Naive B cell (primary cell): ENCODE measurements around the gene FTCDNL1. TPM values are rescaled to one million over a fixed set of nuclear protein-coding genes. Genes with fewer than 3 reads are reported as not detected.

Experiments
- ATAC-seq, 2 donors: fragments of 150-1000 bp; cut with Tn5 transposase; 2 replicates each; pipeline ENCODE4 v1.10.0; 2021; ENCODE audit warnings: low read depth in 2 of 2, mild to moderate bottlenecking in 2 of 2, moderate library complexity in 2 of 2
- DNase-seq: peaks from one replicate; pipeline ENCODE4 v3.0.0; 2022
- H3K27ac Mint-ChIP-seq, 6 donors: one replicate each; pipeline ENCODE4 v1.8.0; 2020 to 2022; ENCODE audit warnings: mild to moderate bottlenecking in 6 of 6, mixed read lengths in 6 of 6, moderate library complexity in 5 of 6, inconsistent platforms in 2 of 6
- H3K27me3 Mint-ChIP-seq, 3 donors: one replicate each; pipeline ENCODE4 v1.8.0; 2021 to 2022; ENCODE audit warnings: mixed read lengths in 3 of 3, mild to moderate bottlenecking in 1 of 3
- H3K36me3 Mint-ChIP-seq, 2 donors: one replicate each; pipeline ENCODE4 v1.8.0; 2020 to 2022; ENCODE audit warnings: mixed read lengths in 2 of 2, inconsistent platforms in 1 of 2, mild to moderate bottlenecking in 1 of 2
- H3K4me1 Mint-ChIP-seq, 3 donors: one replicate each; pipeline ENCODE4 v1.8.0; 2020 to 2022; ENCODE audit warnings: mixed read lengths in 3 of 3, inconsistent platforms in 1 of 3, mild to moderate bottlenecking in 1 of 3, moderate library complexity in 1 of 3
- H3K4me3 Mint-ChIP-seq, 8 donors: one replicate each; pipeline ENCODE4 v1.8.0; 2020 to 2022; ENCODE audit warnings: mild to moderate bottlenecking in 8 of 8, mixed read lengths in 8 of 8, moderate library complexity in 8 of 8, inconsistent platforms in 2 of 8
- H3K9me3 Mint-ChIP-seq, 7 donors: one replicate each; pipeline ENCODE4 v1.8.0; 2020 to 2022; ENCODE audit warnings: mixed read lengths in 7 of 7, mild to moderate bottlenecking in 5 of 7, inconsistent platforms in 2 of 7, moderate library complexity in 1 of 7
- polyA plus RNA-seq, 6 donors: library from polyadenylated mRNA; unstranded; fragments of 300-500 nt; fragmentation: Illumina TruSeq; gene quantifications; one replicate each; pipeline ENCODE4 v1.2.3, GENCODE V29; 2021; ENCODE audit warnings: low read depth in 6 of 6

FTCDNL1 gene
- polyA plus RNA-seq, 6 donors from 2014 or later: 0.84 to 2.8 (median 1.5) TPM

DNA sequence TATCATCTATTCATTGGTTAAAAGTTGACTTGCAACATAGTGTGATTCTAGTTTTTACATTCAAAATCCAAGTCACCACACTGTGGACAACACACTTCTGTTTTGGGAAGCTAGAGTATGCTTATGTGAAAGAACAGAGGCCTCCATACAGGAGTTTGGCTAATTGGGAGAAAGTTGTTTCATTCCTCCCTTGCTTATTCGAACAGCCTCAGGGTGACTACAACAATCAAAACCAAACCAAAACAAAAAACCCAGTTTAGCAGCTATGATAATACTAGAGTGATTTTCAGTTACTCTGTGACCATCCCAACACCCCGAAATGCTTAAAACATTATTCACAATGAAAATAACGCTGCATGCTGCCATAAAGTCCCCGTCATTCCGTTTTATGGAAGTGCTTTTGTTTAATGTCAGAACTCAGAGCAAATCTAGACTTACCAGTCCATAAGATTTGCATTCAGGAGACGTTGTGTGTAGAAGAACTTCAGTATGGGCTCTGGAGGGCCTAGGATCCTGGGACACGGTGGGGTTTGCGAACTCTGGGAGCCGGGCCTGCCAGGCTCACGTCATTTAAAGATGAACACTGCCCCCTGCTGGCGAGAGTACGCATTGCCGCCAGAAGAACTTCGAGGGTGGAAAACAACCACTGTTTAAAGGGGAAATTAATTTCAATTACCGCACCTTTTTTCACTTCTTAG lies 111.4 kb downstream of the FTCDNL1 start:
- Mint-ChIP-seq H3K4me1 (peaks cover 0 to 5% (median 4%) of the 10 kb centered on the region in 3 donors), H3K36me3 (no peaks in the 10 kb centered on the region), H3K27me3 (peaks cover 34 to 40% (median 35%) of the 10 kb centered on the region in 3 donors), H3K4me3 (peak overlapping the region in 1 of 8 donors; percentile 12), H3K9me3 (peaks cover 0 to 1% (median 0%) of the 10 kb centered on the region in 7 donors), H3K27ac (peak overlapping the region in 1 of 6 donors; percentile 5)
- DNase-seq: peak; percentile 6
- ATAC-seq: no peak

GRCh38 chr2:199738727-199739412 lies 112.1 kb downstream of the FTCDNL1 start:
- Mint-ChIP-seq H3K4me1 (peaks cover 0 to 5% (median 4%) of the 10 kb centered on the region in 3 donors), H3K27me3 (peaks cover 34 to 40% (median 35%) of the 10 kb centered on the region in 3 donors), H3K27ac (no peak overlapping the region), H3K4me3 (no peak overlapping the region), H3K36me3 (no peaks in the 10 kb centered on the region), H3K9me3 (peaks cover 0 to 1% (median 0%) of the 10 kb centered on the region in 7 donors)
- DNase-seq (no peak), ATAC-seq (no peak)

DNA sequence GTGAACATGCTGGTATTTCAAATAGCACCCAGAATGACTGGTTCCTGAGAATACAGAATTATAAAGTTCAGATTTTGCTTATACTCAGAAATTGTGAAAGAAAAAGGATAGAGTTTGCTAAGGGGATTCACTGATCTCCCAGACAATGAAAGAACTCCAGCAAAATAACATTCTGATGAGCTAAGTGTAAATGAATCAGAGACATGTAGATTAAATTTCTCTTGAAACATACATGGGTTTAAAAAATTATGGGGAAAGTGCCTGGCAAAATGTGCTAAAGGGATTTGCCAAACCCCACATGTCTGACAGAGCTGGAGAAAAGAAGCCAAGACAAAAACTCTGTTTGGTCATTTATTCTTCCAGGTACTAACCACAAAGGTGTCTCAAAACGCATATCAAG lies 116.3 kb downstream of the FTCDNL1 start:
- Mint-ChIP-seq H3K9me3 (peaks cover 0 to 1% (median 0%) of the 10 kb centered on the region in 7 donors), H3K4me1 (peaks cover 0 to 1% (median under 1%) of the 10 kb centered on the region in 3 donors), H3K4me3 (no peak overlapping the region), H3K27me3 (peaks cover 26 to 50% (median 34%) of the 10 kb centered on the region in 3 donors), H3K27ac (no peak overlapping the region), H3K36me3 (no peaks in the 10 kb centered on the region)
- no peak for DNase-seq
- no peak for ATAC-seq

- H3K4me1 Mint-ChIP-seq: no peaks in the 10 kb centered on the region
- no peak overlapping the region for H3K27ac Mint-ChIP-seq
- DNase-seq: no peak
- no peaks in the 10 kb centered on the region for H3K36me3 Mint-ChIP-seq
- peaks cover 25 to 49% (median 28%) of the 10 kb centered on the region in 3 donors for H3K27me3 Mint-ChIP-seq
- no peaks in the 10 kb centered on the region for H3K9me3 Mint-ChIP-seq
- ATAC-seq: no peak
- no peak overlapping the region for H3K4me3 Mint-ChIP-seq
Observed at GRCh38 chr2:199734011-199734410, 117.0 kb downstream of the FTCDNL1 start.

DNA sequence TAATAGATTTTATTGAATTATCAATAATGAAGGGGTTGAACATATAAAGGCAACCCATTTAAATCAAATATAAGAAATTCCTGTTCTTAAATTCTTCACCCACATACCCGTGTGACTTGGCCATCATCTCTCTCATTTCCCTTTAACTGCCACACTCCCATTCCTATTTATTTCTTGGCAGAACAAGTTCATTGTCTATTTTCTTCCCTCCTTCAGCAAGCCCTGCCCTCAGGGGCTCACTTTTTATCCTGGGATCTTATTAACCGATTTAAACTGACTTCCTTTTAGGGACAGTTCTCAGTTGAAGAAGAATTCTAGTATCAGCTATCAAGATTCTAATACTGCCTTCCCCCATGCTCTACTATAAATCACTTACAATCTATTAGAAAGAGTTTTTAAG lies 123.2 kb downstream of the FTCDNL1 start:
- Mint-ChIP-seq H3K36me3 (no peaks in the 10 kb centered on the region), H3K4me3 (no peak overlapping the region), H3K27me3 (peaks cover 37 to 57% (median 37%) of the 10 kb centered on the region in 3 donors), H3K4me1 (no peaks in the 10 kb centered on the region), H3K27ac (no peak overlapping the region), H3K9me3 (peaks cover 0 to 10% (median 0%) of the 10 kb centered on the region in 7 donors)
- DNase-seq: no peak
- no peak for ATAC-seq

DNA sequence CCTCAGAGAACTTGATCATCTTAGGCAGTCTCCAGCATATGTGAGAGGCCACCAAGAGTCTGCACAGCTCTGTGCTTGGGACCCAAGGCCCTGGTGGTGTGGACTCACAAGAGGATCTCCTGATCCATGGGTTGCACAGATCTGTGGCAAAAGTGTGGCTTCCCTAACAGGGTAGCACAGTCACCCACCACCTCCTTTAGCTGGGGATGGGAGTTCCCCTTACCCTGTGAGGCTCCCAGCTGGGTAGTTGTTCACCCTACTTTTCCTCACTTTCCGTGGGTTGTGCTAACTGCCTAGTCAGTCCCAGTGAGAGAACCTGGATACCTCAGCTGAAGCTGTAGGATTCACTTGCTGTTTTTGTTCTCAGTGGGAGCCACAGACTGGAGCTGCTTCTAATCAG lies 123.7 kb downstream of the FTCDNL1 start:
- H3K27me3 Mint-ChIP-seq: peaks cover 37 to 61% (median 38%) of the 10 kb centered on the region in 3 donors
- no peak for ATAC-seq
- DNase-seq: no peak
- H3K36me3 Mint-ChIP-seq: no peaks in the 10 kb centered on the region
- peaks cover 0 to 11% (median 2%) of the 10 kb centered on the region in 7 donors for H3K9me3 Mint-ChIP-seq
- no peaks in the 10 kb centered on the region for H3K4me1 Mint-ChIP-seq
- no peak overlapping the region for H3K27ac Mint-ChIP-seq
- no peak overlapping the region for H3K4me3 Mint-ChIP-seq

GRCh38 chr2:199718074-199718473 lies 132.9 kb downstream of the FTCDNL1 start:
- Mint-ChIP-seq H3K27me3 (peaks cover 8 to 10% (median 9%) of the 10 kb centered on the region in 3 donors), H3K4me1 (no peaks in the 10 kb centered on the region), H3K4me3 (no peak overlapping the region), H3K9me3 (peaks cover 0 to 14% (median 4%) of the 10 kb centered on the region in 7 donors), H3K36me3 (no peaks in the 10 kb centered on the region), H3K27ac (no peak overlapping the region)
- no peak for ATAC-seq
- DNase-seq: no peak

DNA sequence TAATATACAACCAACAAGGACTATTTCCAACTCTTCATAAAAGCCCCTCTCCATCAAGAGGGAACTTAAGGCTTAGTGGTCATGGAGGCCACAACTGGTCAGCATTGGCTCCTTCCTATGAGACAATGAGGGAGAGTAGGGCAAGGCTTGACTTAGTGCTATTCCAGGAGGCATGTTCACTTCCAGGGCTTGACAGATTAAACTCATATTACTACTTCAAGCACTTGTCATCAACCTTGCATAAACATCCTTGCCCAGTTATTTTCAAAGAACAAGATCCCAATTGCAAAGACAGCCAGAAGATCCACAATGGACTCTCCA lies 133.4 kb downstream of the FTCDNL1 start:
- peaks cover 0 to 9% (median 3%) of the 10 kb centered on the region in 7 donors for H3K9me3 Mint-ChIP-seq
- H3K27me3 Mint-ChIP-seq: peaks cover 6 to 10% (median 8%) of the 10 kb centered on the region in 3 donors
- H3K4me1 Mint-ChIP-seq: no peaks in the 10 kb centered on the region
- ATAC-seq (no peak), DNase-seq (no peak)
- no peak overlapping the region for H3K4me3 Mint-ChIP-seq
- no peak overlapping the region for H3K27ac Mint-ChIP-seq
- H3K36me3 Mint-ChIP-seq: no peaks in the 10 kb centered on the region

DNA sequence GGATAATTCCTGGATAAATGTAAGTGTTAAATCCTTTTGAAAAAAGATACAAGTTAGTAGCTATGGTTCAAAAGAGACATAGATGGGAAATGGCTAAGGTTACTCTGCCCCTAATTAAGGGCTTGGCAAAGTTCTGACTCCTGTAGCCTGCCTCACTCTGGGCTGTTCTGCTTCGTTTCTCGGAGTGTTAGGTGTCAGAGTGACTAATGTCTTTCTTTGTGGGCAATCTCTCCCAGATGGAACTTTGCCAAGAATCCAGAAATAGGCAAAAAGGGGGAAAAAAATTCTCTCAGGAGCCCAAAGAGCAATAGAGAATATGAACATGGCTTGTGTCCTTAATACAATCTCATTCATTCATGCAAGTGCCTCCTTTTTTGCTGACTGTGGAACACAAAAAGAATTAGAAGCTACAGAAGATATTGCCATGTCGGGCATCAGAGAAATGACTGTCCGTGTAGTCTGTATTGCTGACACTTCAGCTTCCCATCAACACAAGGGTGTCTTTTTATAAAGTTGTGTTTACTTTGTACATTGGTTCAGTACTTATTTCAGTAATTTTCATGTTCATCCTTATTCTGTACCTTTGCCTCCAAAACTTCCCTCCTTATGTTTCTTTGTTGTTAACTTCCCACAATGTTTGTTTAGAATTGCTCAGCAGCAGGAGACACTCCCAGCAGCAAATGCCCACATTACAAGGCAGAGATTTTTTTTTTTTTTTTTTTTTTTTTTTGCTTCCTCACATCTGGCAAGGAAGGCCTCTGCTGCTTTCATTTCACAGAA lies 134.0 kb downstream of the FTCDNL1 start:
- no peaks in the 10 kb centered on the region for H3K4me1 Mint-ChIP-seq
- DNase-seq (no peak), ATAC-seq (no peak)
- no peak overlapping the region for H3K4me3 Mint-ChIP-seq
- no peak overlapping the region for H3K27ac Mint-ChIP-seq
- H3K9me3 Mint-ChIP-seq: peaks cover 0 to 6% (median 3%) of the 10 kb centered on the region in 7 donors
- no peaks in the 10 kb centered on the region for H3K36me3 Mint-ChIP-seq
- peaks cover 5 to 10% (median 7%) of the 10 kb centered on the region in 3 donors for H3K27me3 Mint-ChIP-seq

DNA sequence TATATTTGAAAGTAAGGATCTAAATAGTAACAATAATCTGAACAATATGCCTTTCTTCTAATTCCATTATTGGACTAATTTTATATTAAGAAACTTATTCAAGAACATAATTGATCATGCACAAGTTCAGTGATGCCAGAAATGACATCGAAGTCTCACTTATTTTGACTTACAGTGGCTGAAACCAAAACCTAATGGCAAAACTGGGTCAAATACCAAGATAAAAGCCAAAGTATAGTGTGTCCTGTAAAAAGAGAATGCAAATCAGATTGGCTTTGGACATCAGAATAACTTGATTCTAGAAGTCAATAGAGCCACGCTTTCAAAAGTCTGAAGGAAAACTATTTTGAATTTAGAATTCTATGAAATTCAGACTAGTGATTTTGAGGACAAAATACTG lies 137.2 kb downstream of the FTCDNL1 start:
- ATAC-seq (no peak), DNase-seq (no peak)
- H3K27ac Mint-ChIP-seq: no peak overlapping the region
- H3K4me3 Mint-ChIP-seq: no peak overlapping the region
- peaks cover 3 to 16% (median 6%) of the 10 kb centered on the region in 3 donors for H3K27me3 Mint-ChIP-seq
- H3K9me3 Mint-ChIP-seq: peaks cover 0 to 6% (median under 1%) of the 10 kb centered on the region in 7 donors
- H3K4me1 Mint-ChIP-seq: no peaks in the 10 kb centered on the region
- H3K36me3 Mint-ChIP-seq: no peaks in the 10 kb centered on the region

GRCh38 chr2:199710551-199710950 lies 140.4 kb downstream of the FTCDNL1 start:
- H3K36me3 Mint-ChIP-seq: no peaks in the 10 kb centered on the region
- H3K27ac Mint-ChIP-seq: no peak overlapping the region
- peaks cover 0 to 16% (median 3%) of the 10 kb centered on the region in 3 donors for H3K27me3 Mint-ChIP-seq
- H3K4me1 Mint-ChIP-seq: no peaks in the 10 kb centered on the region
- H3K9me3 Mint-ChIP-seq: peaks cover 0 to 15% (median 9%) of the 10 kb centered on the region in 7 donors
- H3K4me3 Mint-ChIP-seq: no peak overlapping the region
- no peak for ATAC-seq
- no peak for DNase-seq
